GM18868 (cell line): ENCODE measurements around the gene PHKG1.
A peak's percentile ranks its signal among the peaks of the same experiment; 100 is the strongest.
"Not testable (repeated sequence)": the region's sequence is repeated elsewhere in the genome, so short reads cannot be mapped to it uniquely, and the experiment has no call there.

Source experiments
- ATAC-seq: cut with Tn5 transposase; IDR thresholded peaks from one replicate; pipeline ENCODE4 v1.9.1; 2021; ENCODE audit warnings: mild to moderate bottlenecking, moderate library complexity; ENCODE audit not compliant: unreplicated experiment

The PHKG1 gene

GRCh38 chr7:56092789-56093531, at the start of gene PHKG1:
PHKG1 (minus strand) TSS chr7:56092952; CDS start chr7:56088941, 4,011 bp downstream.
- no peak for ATAC-seq

- ATAC-seq: not testable (repeated sequence)
Measured at GRCh38 chr7:56131062-56131461, 38.3 kb upstream of the PHKG1 start.

- ATAC-seq: no peak
Measured at GRCh38 chr7:56127241-56127975, 34.7 kb upstream of the PHKG1 start.

GRCh38 chr7:56125831-56126230, 33.1 kb upstream of the PHKG1 start:
- ATAC-seq: no peak

- no peak for ATAC-seq
Measured at GRCh38 chr7:56124981-56125380, 32.2 kb upstream of the PHKG1 start.

- ATAC-seq: no peak
Measured at GRCh38 chr7:56121440-56121839, 28.7 kb upstream of the PHKG1 start.

GRCh38 chr7:56115852-56116538, 23.2 kb upstream of the PHKG1 start, which contains the start of gene NUPR2:
NUPR2 (minus strand) TSS chr7:56116417; CDS start chr7:56116314, 103 bp downstream.
- no peak for ATAC-seq

- ATAC-seq: not testable (repeated sequence)
Measured at GRCh38 chr7:56112244-56112643, 19.5 kb upstream of the PHKG1 start.

GRCh38 chr7:56110611-56111010, 17.9 kb upstream of the PHKG1 start:
- no peak for ATAC-seq

- ATAC-seq: no peak
Measured at GRCh38 chr7:56107954-56108258, 15.2 kb upstream of the PHKG1 start.

- ATAC-seq: peak; percentile 99
Measured at GRCh38 chr7:56106108-56107073, 13.6 kb upstream of the PHKG1 start, which contains the start of gene CHCHD2. CHCHD2 (minus strand) TSS chr7:56106476; CDS start chr7:56106413, 63 bp downstream.

GRCh38 chr7:56105508-56105907, 12.8 kb upstream of the PHKG1 start:
- peak; percentile 21 for ATAC-seq

GRCh38 chr7:56104138-56104537, 11.4 kb upstream of the PHKG1 start:
- not testable (repeated sequence) for ATAC-seq

GRCh38 chr7:56099653-56100052, 6.9 kb upstream of the PHKG1 start:
- no peak for ATAC-seq

GRCh38 chr7:56098187-56099008, 5.6 kb upstream of the PHKG1 start:
- not testable (repeated sequence) for ATAC-seq

GRCh38 chr7:56097700-56098099, 4.9 kb upstream of the PHKG1 start:
- ATAC-seq: no peak

GRCh38 chr7:56092388-56092787, 364 bp downstream of the PHKG1 start:
- not testable (repeated sequence) for ATAC-seq

GRCh38 chr7:56091591-56091990, 1.2 kb downstream of the PHKG1 start:
- ATAC-seq: no peak

GRCh38 chr7:56087445-56087844, 5.3 kb downstream of the PHKG1 start:
- no peak for ATAC-seq

GRCh38 chr7:56086761-56087160, 6.0 kb downstream of the PHKG1 start:
- no peak for ATAC-seq
